ENCODE measurements around the gene FOXC1.

The FOXC1 gene

DNA sequence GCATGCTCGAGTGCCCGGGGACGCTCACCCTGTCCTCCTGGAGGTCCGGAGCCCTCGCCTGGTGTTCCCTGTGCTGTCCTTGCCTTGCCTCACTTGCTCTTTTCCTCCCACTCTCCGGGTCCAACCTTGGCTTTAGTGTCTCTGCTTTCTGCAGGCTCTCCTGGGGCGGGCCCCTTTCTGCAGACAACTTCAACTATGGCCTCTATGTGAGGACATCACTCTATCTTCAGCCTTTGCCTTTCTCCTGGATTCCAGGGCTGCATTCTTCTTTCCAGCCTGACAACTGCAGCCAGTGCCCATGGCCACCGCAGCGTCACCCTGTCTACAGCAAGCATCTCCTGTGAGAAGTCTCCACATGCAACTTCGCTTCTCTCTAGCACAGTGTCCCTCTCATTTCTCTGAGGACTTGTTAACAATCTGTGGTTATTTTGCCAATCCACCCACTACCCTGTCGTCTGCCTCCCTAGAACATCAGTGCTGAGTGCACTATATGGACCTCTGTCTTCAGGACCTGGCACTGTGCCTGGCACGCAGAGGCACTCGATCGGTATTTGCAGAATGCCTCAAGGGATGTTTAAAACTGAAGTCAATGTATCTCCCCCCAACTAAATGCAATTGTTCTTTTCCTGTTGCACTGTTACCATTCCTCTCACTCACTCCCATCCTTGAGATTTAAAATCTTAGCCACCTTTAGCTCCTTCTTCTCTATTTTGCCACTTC lies 35.9 kb downstream of the FOXC1 start:
- no peak for DNase-seq

GRCh38 chr6:1651362-1651761 lies 41.6 kb downstream of the FOXC1 start:
- no peak for DNase-seq

DNA sequence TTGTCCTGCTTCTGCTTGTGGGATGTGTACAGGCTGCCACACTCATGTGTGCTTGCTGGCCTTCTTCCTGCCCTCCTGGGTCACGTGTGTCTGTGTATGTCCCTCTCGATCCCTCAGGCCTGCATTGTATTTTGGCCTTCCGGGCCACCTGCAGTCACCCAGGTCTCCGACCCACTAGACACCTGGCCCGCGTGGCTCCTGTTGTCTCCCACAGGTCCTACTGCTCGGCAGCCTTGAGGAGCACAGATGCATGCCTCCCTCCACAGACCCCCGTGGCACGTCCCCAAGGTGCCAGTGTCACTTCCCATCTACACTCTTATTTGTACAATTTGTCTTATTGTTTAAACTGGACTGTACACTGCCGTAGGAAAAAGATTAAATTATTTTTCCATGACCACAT lies 43.1 kb downstream of the FOXC1 start:
- no peak for DNase-seq

GRCh38 chr6:1654054-1654453 lies 44.3 kb downstream of the FOXC1 start:
- DNase-seq = no peak

- no peak for DNase-seq
Observed at GRCh38 chr6:1657116-1657770, 47.5 kb downstream of the FOXC1 start.

DNA sequence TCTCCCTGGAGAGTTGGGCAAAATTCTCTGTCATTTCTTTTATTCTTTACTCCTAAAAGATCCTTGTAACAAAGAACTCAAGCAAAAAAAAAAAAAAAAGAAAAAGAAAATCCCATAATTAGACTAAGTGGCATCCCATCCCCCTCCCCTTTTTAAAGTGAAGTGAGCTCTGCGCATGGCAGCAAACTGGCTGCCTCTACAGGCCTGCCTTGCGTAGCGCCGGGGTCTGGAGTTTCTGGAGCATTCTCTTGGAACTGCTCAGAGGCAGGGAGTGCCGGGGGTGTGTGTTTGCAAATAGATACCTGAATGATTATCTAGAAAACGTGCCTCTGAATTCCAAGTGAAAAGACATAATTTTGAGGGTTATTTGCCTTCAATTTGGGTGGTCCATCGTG lies 48.1 kb downstream of the FOXC1 start:
- DNase-seq = no peak

GRCh38 chr6:1658212-1659005 lies 48.7 kb downstream of the FOXC1 start:
- no peak for DNase-seq

DNA sequence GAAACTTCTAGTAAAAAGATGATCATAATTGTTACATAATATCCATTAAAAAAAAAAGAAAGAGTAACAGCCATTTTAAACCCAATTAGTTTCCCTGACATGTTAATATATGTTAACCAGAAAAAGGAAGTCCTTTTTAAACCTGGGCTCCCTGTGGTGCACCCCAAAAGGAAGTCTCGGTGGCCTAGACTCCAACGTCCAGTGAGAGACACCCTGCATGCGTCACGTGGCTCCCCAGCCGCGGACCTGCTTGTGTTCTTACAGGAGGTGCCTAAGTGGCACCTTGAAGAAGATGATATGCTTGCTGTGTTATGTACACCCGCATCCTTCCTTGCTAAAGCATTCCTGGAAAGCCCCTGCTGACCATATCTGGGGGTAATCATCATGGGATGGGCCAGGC lies 50.1 kb downstream of the FOXC1 start:
- DNase-seq = no peak

DNA sequence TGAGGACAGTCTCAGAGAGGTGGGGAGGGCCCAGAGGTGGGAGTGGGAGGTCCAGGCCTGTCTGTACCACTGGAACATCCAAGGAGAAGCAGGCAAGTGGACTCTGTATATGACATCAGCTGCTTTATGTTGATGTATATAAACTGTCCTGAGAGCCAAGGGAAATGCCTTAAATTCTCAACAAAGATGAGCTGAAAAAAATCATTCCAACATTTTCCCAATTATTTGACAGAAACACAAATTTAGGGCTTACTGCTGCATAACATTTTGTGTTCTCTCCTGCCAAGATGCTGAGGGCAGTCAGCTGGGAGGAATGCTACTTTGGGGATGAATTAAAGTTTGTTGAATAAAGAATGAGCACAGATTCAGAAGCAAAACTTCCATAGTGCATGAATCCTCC lies 52.8 kb downstream of the FOXC1 start:
- no peak for DNase-seq

Data from CD4-positive, alpha-beta T cell treated with Interferon alpha-2 for 1 hour (primary cell).